NCI-H128 (cell line): Measurements from ENCODE around the gene TRMT44.
A peak's percentile ranks its signal among the peaks of the same experiment; 100 is the strongest.
"Not testable (repeated sequence)": the region's sequence is repeated elsewhere in the genome, so short reads cannot be mapped to it uniquely, and the experiment has no call there.

Experiments
- DNase-seq: peaks from one replicate; lab custom pipeline; 2025; ENCODE audit not compliant: unreplicated experiment; lab: John Stamatoyannopoulos, UW

The TRMT44 gene

GRCh38 chr4:8406887-8407286 lies 33.7 kb upstream of the TRMT44 start:
- not testable (repeated sequence) for DNase-seq

GRCh38 chr4:8407316-8407715 lies 33.3 kb upstream of the TRMT44 start:
- no peak for DNase-seq

GRCh38 chr4:8407756-8408155 lies 32.8 kb upstream of the TRMT44 start:
- DNase-seq, result no peak

GRCh38 chr4:8409264-8410065 lies 31.1 kb upstream of the TRMT44 start:
- no peak for DNase-seq

GRCh38 chr4:8410066-8410625 lies 30.4 kb upstream of the TRMT44 start:
- no peak for DNase-seq

GRCh38 chr4:8410641-8411271 lies 29.8 kb upstream of the TRMT44 start:
- no peak for DNase-seq

GRCh38 chr4:8411351-8412180 lies 29.0 kb upstream of the TRMT44 start:
- DNase-seq, result no peak

GRCh38 chr4:8412288-8412687 lies 28.3 kb upstream of the TRMT44 start:
- no peak for DNase-seq

- DNase-seq, result no peak
Measured at GRCh38 chr4:8414377-8414776, 26.2 kb upstream of the TRMT44 start.

GRCh38 chr4:8417071-8417614 lies 23.4 kb upstream of the TRMT44 start:
- no peak for DNase-seq

- DNase-seq, result no peak
Measured at GRCh38 chr4:8419222-8420041, 21.1 kb upstream of the TRMT44 start.

- DNase-seq, result not testable (repeated sequence)
Measured at GRCh38 chr4:8420151-8420550, 20.4 kb upstream of the TRMT44 start.

GRCh38 chr4:8422327-8422726 lies 18.2 kb upstream of the TRMT44 start:
- DNase-seq, result no peak

GRCh38 chr4:8422786-8423185 lies 17.8 kb upstream of the TRMT44 start:
- DNase-seq, result no peak

- no peak for DNase-seq
Measured at GRCh38 chr4:8427262-8427661, 13.3 kb upstream of the TRMT44 start.

GRCh38 chr4:8427761-8428287 lies 12.8 kb upstream of the TRMT44 start:
- DNase-seq, result no peak

- peak; percentile 56 for DNase-seq
Measured at GRCh38 chr4:8428288-8429097, 12.1 kb upstream of the TRMT44 start.

- no peak for DNase-seq
Measured at GRCh38 chr4:8431553-8431952, 9.0 kb upstream of the TRMT44 start.

GRCh38 chr4:8433136-8433535 lies 7.4 kb upstream of the TRMT44 start:
- no peak for DNase-seq
